NB4 (cell line): ENCODE results near the gene SPSB1.

Experiments
- CTCF ChIP-seq: IDR thresholded peaks from one replicate; pipeline ENCODE4 v1.5.1; 2012; ENCODE audit warnings: low read depth, low read length
- MAX ChIP-seq: IDR thresholded peaks from 2 replicates; pipeline ENCODE4 v1.6.1; 2011; ENCODE audit warnings: low read depth, low read length
- MYC ChIP-seq: IDR thresholded peaks from 2 replicates; pipeline ENCODE4 v1.6.1; 2011; ENCODE audit warnings: low read depth, low read length
- POLR2A ChIP-seq: IDR thresholded peaks from 2 replicates; pipeline ENCODE4 v1.6.1; 2011; ENCODE audit warnings: mild to moderate bottlenecking; ENCODE audit not compliant: insufficient read length; ENCODE audit errors: extremely low read depth

- TF ChIP-seq MYC = no peak
- TF ChIP-seq CTCF = no peak
- no peak for TF ChIP-seq POLR2A
- no peak for TF ChIP-seq MAX
Observed at GRCh38 chr1:9250411-9251381, 42.0 kb upstream of the SPSB1 start.
